NOMO-1 treated with DMSO at 0.1 percent for 48 hours (cell line): Measurements from ENCODE around the gene MAP7D3.
"Not testable (repeated sequence)": the region's sequence is repeated elsewhere in the genome, so short reads cannot be mapped to it uniquely, and the experiment has no call there.

Experiments used
- DNase-seq: peaks from one replicate; lab custom pipeline; 2025; ENCODE audit not compliant: unreplicated experiment; lab: John Stamatoyannopoulos, UW

Gene MAP7D3, protein sequence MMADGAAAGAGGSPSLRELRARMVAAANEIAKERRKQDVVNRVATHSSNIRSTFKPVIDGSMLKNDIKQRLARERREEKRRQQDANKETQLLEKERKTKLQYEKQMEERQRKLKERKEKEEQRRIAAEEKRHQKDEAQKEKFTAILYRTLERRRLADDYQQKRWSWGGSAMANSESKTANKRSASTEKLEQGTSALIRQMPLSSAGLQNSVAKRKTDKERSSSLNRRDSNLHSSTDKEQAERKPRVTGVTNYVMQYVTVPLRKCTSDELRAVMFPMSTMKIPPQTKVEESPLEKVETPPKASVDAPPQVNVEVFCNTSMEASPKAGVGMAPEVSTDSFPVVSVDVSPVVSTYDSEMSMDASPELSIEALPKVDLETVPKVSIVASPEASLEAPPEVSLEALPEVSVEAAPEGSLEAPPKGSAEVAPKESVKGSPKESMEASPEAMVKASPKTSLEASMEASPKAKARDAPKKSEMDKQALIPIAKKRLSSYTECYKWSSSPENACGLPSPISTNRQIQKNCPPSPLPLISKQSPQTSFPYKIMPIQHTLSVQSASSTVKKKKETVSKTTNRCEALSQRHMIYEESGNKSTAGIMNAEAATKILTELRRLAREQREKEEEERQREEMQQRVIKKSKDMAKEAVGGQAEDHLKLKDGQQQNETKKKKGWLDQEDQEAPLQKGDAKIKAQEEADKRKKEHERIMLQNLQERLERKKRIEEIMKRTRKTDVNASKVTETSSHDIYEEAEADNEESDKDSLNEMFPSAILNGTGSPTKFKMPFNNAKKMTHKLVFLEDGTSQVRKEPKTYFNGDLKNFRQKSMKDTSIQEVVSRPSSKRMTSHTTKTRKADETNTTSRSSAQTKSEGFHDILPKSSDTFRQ

DNA sequence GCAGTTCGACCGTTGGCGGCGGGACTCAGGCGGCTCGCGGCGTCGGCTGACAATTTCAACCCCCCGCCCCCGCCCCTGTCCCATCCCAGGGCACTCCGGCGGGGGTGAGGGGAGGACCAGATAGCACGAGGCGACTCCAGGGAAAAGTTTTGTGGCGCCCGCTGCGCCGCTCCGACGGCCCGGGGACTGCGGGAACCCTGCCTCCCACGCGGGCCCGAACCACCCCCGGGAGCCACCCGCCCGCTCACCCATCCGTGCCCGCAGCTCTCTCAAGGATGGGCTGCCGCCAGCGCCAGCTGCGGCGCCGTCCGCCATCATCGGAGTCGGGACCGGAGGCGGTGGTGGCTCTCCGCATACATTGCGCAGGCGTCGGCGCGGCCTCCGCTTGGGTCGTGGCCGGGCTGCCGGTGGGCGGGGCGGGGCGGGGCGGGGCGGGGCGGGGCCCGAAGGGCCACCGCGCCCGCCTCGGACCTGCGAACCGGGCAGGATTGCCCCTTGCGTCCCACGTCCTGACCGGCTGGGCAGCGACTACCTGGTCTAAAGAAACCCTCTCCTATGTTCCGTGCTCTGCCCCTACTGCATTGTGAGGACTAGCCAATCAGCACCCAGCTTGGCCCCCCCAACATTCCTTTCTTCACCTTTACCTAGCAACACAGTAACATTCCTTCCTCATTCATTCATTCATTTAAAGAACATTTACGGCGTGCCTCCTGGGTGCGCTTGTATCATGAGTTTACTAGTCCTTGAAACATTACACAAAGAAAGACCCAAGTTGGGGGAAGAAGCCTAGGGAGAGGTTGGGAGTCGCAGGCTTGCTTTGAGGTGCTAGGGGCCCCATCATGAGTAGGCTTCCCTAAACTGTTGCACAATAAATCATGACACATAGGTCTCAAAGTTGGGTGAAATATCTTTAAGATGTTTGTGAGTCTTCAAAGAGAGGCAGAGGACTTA is at the start of gene MAP7D3:
MAP7D3 (minus strand) TSS at position 360 of the 951 bp plus-strand sequence; CDS start at position 318, 42 bp downstream.
- peak; percentile 26 for DNase-seq

GRCh38 chrX:136300721-136301120 is 49.5 kb upstream of the MAP7D3 start, which contains the start of gene ADGRG4:
Gene ADGRG4 (plus strand): TSS chrX:136300963. CDS start chrX:136308778, 7,815 bp downstream.
- not testable (repeated sequence) for DNase-seq

GRCh38 chrX:136295380-136295779 is 44.2 kb upstream of the MAP7D3 start:
- no peak for DNase-seq

DNA sequence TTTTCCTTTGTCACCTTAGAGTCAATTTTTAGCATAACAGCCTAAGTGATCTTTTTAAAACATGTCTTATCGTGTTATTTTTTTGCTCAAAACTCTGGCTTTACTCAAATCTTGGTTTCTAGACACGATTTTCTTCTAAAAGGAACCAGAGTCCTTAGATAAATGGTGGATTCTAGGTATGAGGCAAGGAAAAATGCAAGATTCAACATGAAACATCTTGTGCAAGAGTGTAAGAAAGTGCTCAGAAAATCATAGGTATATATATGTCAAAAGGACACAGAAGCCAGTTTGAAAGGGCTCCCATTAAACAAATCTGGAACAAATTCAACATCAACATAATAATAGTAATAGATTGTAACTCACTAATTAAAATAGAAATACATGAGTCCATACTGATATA is 41.5 kb upstream of the MAP7D3 start:
- DNase-seq = no peak

GRCh38 chrX:136291824-136292223 is 40.6 kb upstream of the MAP7D3 start:
- no peak for DNase-seq

DNA sequence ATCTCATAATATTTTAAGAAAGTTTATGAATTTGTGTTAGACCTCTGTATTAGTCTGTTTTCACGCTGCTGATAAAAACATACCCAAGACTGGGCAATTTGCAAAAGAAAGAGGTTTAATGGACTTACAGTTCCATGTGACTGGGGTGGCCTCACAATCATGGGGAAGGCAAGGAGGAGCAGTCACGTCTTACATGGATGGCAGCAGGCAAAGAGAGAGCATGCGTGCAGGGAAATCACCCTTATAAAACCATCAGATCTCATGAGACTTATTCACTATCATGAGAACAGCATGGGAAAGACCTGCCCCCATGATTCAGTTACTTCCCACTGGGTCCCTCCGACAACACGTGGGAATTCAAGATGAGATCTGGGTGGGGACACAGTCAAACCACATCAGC is 35.2 kb upstream of the MAP7D3 start:
- DNase-seq = not testable (repeated sequence)

- no peak for DNase-seq
Observed at GRCh38 chrX:136275553-136275952, 24.4 kb upstream of the MAP7D3 start.

DNA sequence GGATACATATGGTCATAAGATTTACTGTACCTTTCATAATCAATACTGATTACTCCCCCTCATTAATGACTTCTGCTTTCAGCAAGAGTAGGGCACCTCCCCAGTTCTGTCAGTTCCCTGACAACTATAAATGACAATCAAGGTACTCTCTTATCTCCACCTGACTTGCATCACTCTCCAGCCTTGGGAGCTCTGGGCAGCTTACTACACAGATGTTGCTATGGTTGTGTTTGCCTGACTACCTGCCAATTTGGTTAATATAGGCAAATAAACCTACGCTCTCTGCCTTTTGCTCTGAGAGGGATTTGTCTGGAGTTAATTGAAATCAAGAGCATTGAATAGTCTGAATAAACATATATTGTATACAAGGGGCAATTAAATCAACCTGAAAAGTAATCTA is 22.8 kb upstream of the MAP7D3 start:
- no peak for DNase-seq

- DNase-seq = no peak
Observed at GRCh38 chrX:136272325-136272724, 21.1 kb upstream of the MAP7D3 start.

DNA sequence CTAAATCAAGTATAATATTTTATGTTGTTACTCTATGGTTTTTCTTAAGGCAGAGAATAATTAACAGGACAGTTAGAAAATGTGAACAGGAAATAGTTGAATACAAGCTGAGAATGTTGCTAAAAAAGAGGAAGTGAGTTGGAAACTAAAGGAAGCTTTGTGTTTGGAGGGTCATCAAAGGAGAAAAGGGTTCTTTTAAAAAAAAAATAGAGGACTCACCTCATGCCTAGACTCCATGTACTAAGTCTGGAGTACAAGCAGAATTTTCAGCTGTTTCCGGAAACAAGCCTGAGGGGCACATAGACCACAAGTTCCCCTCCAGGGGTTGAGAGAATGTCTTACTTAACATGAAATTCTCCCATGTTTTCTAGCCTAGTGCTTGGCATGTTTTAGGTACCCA is 20.1 kb upstream of the MAP7D3 start:
- peak; percentile 81 for DNase-seq

DNA sequence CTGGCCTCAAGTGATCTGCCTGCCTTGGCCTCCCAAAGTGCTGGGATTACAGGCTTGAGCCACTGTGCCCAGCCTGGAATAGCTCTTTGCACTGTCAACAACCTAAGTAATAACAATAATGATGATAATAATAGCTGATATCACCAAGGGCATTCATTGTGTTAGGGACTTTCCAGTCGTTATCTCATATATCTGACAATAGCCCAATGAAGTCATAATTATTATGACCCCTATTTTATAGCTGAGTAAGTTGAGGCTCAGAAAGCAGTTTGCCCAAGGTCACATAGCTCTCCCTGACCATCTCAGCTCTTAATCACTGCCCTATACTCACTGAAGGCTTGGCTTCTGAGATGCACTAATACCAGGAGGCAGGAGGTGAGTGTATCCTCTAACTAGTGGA is 18.7 kb upstream of the MAP7D3 start:
- no peak for DNase-seq

- peak; percentile 38 for DNase-seq
Observed at GRCh38 chrX:136268051-136269048, 17.1 kb upstream of the MAP7D3 start.

DNA sequence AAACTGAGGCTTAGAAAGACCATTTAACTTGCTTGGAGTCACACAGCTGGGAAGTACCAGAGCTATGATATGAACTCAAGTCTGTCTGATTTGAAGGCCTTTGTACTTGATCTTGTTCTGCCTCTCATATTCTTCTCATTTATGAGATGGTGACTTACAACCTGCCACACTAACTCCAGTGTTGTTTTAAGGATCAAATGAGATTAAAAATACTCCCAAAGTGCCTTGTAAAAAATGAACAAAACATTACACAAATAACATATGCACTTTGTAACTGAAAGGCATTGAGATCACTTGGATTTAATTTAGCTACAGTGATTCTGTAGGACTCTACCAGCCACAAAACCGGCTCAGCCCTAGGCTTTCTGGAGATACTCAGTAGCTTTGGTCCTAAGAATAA is 15.6 kb upstream of the MAP7D3 start:
- DNase-seq = no peak

DNA sequence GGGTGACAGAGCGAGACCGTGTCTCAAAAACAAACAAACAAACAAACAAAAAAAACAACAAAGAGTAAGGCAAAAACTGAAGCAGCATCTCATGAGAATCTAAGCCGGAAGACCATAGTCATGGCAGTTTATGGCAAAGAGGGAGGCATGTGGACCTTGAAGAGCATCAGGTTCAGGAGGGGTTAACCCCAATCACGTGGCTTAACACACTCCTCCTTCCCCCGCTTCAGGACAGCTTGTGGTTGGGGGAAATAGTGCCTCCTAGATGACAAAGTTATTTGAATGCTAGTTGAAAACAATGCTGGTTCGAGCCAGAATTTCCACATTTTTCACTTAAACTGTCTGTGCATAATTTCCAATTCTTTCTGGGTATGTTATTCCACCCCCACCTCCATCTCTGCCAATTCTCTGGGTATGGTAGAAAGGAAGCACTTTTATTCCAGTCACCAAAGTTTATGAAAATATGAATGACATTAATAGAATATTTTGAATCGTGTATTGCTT is 11.7 kb upstream of the MAP7D3 start:
- no peak for DNase-seq

DNA sequence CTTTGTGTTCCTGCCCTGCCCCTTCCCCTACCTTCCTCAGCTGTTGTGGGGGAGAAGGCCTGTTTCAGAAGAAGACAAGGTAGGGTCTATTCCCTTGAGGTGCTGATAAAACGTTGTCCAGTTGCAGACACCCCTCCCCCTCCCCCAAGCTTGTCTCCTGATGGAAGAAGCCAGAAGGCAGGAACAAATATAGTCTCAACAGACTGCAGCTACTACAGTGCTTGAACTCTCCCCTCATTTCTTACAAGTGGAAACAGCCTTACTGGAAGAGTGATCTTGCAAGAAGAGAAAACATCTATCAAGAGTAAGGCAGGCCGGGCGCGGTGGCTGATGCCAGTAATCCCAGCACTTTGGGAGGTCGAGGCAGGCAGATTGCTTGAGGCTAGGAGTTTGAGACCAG is 11.0 kb upstream of the MAP7D3 start:
- no peak for DNase-seq

- no peak for DNase-seq
Observed at GRCh38 chrX:136261321-136261720, 10.1 kb upstream of the MAP7D3 start.

- no peak for DNase-seq
Observed at GRCh38 chrX:136260776-136261175, 9.6 kb upstream of the MAP7D3 start.

GRCh38 chrX:136259543-136259942 is 8.3 kb upstream of the MAP7D3 start:
- peak; percentile 10 for DNase-seq

DNA sequence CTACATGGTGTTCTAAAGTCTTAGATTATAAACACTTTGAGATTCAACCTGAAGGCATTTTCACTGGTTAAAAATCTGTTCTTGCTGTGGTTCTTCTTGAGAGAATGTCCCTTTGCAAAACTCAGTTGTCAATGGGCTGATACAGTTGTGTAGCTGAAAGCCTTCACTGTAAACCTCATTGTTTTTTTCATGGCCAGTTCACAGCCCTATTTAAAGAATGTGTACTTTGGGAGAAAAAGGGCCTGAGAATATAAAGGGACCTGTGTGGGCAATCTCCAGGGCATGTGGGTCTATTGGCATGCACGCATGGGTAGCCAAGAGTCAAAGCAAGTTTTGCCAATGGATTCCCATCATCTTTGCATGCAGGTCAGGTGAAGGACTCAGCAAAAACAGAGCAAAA is 7.8 kb upstream of the MAP7D3 start:
- no peak for DNase-seq
